Muscle of leg (tissue), 11 donors: ENCODE results near the gene VEZF1. TPM values are rescaled to one million over a fixed set of nuclear protein-coding genes. Genes with fewer than 3 reads are reported as not detected.
"Not testable (repeated sequence)": the region's sequence is repeated elsewhere in the genome, so short reads cannot be mapped to it uniquely, and the experiment has no call there.

Experiments
- DNase-seq: peaks from one replicate; pipeline ENCODE4 v3.0.0; 2013
- H3K27ac ChIP-seq: one replicate; pipeline ENCODE4 v1.5.1; 2013; ENCODE audit warnings: mild to moderate bottlenecking, low read length, control low read depth
- H3K27me3 ChIP-seq: one replicate; pipeline ENCODE4 v1.6.1; 2013; ENCODE audit warnings: low read length; ENCODE audit not compliant: control insufficient read depth, insufficient read depth
- H3K36me3 ChIP-seq: one replicate; pipeline ENCODE4 v1.6.1; 2013; ENCODE audit warnings: low read length; ENCODE audit not compliant: control insufficient read depth, insufficient read depth
- H3K4me1 ChIP-seq: one replicate; pipeline ENCODE4 v1.6.1; 2013; ENCODE audit warnings: low read length; ENCODE audit not compliant: control insufficient read depth, insufficient read depth
- H3K4me3 ChIP-seq: one replicate; pipeline ENCODE4 v1.5.1; 2013; ENCODE audit warnings: low read length, control low read depth
- H3K9me3 ChIP-seq: replicated peaks from 2 replicates; pipeline ENCODE4 v1.6.1; 2013; ENCODE audit warnings: low read depth, low read length; ENCODE audit not compliant: control insufficient read depth
- WGBS: methylation state at CpG from one replicate; pipeline ENCODE4 v1.1.5; 2013; ENCODE audit warnings: missing lambda C conversion rate; ENCODE audit not compliant: insufficient coverage; 5-methylcytosine and 5-hydroxymethylcytosine counted together
- polyA plus RNA-seq, 8 donors: library from polyadenylated mRNA; unstranded; fragments of 120-200 nt; gene quantifications; one replicate each; pipeline versions ENCODE4 v1.2.1 to v1.2.3, GENCODE V29; 2013; ENCODE audit warnings: inconsistent platforms in 1 of 8, low replicate concordance in 1 of 8; ENCODE audit not compliant: insufficient read length in 8 of 8, insufficient read depth in 1 of 8
- total RNA-seq: library from RNA; stranded (reverse); fragments of 120-200 nt; gene quantifications from one replicate; pipeline ENCODE4 v1.2.4, GENCODE V29; 2013

Gene VEZF1
- total and polyA plus RNA-seq, 9 donors = 36.7 to 54.7 (median 45.6) TPM

DNA sequence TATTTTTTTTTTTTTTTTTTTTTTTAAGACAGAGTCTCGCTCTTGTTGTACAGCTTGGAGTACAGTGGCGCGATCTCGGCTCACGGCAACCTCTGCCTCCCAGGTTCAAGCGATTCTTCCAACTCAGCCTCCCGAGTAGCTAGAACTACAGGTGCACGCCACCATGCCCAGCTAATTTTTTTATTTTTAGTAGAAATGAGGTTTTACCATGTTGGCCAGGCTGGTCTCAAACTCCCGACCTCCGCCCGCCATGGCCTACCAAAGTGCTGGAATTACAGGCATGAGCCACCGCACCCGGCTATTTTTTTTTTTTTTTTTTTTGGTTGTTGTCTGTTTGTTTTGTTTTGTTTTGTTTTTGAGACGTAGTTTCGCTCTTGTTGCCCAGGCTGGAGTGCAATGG is 29.7 kb downstream of the VEZF1 start:
- H3K27me3 ChIP-seq, H3K4me3 ChIP-seq, H3K36me3 ChIP-seq, H3K9me3 ChIP-seq, H3K27ac ChIP-seq, DNase-seq: not testable (repeated sequence)
- H3K4me1 ChIP-seq = peaks cover 23% of the 10 kb centered on the region
- WGBS = 100% methylated on average over 2 of the region's 15 CpGs

GRCh38 chr17:57957886-57958285 is 30.2 kb downstream of the VEZF1 start:
- no peaks in the 10 kb centered on the region for H3K27me3 ChIP-seq
- no CpG with 5 or more reads among the region's 3 CpGs for WGBS
- peaks cover 5% of the 10 kb centered on the region for H3K36me3 ChIP-seq
- no peak for DNase-seq
- H3K4me1 ChIP-seq = peaks cover 28% of the 10 kb centered on the region
- H3K27ac ChIP-seq = no peak overlapping the region
- no peak overlapping the region for H3K4me3 ChIP-seq
- no peaks in the 10 kb centered on the region for H3K9me3 ChIP-seq

DNA sequence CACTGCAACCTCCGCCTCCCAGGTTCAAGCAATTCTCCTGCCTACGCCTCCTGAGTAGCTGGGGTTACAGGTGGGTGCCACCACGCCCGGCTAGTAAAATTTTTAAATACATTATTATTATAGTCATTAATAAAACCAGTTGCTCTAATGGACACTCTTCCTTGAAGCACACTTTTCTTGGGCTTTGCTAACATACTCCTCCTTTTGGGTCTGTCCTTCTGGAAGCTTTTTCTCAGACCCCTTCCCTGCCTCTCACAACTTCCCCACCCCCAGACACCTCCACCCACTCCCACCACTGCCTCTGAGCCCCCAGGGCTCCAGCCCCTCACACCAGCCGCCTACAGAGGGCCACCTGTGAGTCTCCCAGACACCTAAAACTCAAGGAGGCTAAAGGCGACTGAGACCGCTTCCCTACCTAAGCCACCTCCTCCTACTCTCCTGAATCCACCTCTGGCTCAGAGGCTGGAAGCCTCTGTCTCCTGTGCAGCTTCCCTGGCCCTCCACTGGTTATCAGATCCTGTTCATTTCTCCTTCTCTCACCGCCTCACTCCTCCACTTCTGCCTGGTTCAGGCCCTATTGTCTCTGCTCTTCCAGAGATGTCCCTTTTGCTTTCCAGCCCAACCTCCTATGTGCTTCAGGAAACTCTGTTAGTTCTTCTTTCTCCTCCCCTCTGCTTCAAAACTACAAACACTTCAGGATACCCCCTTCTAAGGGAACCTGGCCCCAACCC is 30.8 kb downstream of the VEZF1 start:
- H3K4me3 ChIP-seq = no peak overlapping the region
- H3K4me1 ChIP-seq = peaks cover 34% of the 10 kb centered on the region
- H3K27me3 ChIP-seq = no peaks in the 10 kb centered on the region
- H3K9me3 ChIP-seq = no peaks in the 10 kb centered on the region
- H3K36me3 ChIP-seq = peaks cover 5% of the 10 kb centered on the region
- H3K27ac ChIP-seq = no peak overlapping the region
- 85% methylated on average over 4 of the region's 8 CpGs for WGBS
- DNase-seq = no peak

DNA sequence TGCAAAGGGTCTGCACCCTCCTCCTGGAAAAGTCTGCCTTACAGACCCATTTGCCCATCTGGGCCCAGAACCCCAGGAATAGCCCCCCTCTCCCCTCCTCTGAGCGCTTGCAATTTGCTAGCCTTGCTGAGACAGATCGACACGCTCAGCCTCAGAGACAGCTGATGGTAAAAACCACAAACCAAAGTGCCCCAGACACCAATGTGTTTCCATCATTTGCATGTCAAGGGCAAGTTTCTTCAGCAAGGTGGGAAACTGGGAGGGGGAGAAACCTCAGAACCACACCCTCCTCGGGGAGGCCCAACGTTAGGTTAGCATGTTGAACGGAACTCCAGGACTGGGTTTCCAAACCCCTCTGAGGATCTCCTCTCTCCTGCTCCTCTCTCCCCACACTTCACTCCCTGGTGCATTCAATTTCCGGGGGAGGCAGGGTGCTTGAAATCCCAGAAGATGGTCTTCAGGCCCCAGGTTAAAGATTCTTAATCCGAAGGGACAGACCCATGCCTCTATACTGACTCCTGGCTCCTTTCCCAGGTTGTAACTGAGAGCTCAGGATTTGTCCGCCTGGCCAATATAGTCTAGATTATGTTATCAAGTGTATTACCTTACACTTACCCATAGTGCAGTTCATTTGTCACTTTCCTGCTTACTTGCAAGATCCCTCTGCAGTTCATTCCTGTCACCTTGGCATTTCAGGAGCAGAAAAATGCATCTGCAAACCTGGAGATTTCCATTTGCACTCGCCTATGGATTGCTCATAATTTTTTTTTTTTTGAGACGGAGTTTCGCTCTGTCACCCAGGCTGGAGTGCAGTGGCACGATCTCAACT is 31.5 kb downstream of the VEZF1 start:
- DNase-seq = no peak
- Histone ChIP-seq H3K4me3 (no peak overlapping the region), H3K27ac (no peak overlapping the region), H3K9me3 (no peaks in the 10 kb centered on the region), H3K36me3 (peaks cover 5% of the 10 kb centered on the region), H3K4me1 (peaks cover 34% of the 10 kb centered on the region), H3K27me3 (no peaks in the 10 kb centered on the region)
- 52% methylated on average over 4 of the region's 13 CpGs for WGBS

DNA sequence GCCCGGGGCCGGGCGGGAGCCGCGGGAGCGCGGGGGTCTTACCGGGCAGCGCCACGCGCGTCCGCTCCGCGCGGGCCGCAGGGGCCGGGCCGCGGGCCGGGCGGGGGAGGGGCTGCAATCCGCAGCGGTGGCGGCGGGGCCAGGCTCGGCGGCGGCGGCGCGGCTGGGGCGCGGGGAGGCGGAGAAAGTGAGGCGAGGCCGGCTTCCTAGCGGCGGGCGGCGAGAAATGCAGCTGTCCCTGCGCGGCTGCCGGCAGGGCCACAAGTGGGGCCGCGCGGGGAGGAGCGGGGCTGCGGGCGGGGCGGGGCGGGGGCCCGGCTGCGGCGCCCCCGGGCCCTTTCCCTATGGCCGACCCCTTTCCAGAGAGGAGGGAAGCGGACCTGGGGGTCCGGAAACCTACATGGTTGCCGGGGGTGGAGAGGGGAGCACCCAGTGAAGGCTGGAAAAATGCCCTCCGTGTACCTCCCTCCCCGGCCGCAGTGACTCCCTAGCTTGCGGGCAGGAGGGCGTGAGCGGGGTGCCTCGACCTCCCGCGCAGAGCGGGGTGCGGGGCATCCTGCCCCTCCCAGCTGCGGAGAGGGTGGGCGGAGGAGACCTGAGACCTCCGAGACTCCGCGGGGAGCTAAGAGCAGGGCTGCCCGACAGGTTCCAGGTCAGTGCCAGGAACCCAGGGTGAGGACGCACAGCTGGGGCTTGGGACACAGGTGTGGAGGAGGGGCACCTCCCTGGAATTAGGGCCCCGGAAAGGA is 32.7 kb downstream of the VEZF1 start, which contains the start of gene CUEDC1:
CUEDC1 (minus strand) TSS at position 230 of the 749 bp plus-strand sequence. CDS start 69,848 bp downstream, outside the sequence.
- Histone ChIP-seq H3K27me3 (no peaks in the 10 kb centered on the region), H3K9me3 (no peaks in the 10 kb centered on the region), H3K4me1 (peaks cover 41% of the 10 kb centered on the region), H3K4me3 (peak within 1 kb of the TSS; percentile 71), H3K27ac (peak within 1 kb of the TSS; percentile 78), H3K36me3 (peaks cover 5% of the 10 kb centered on the region)
- DNase-seq = peak; percentile 86
- WGBS = under 1% methylated on average over 65 of the region's 79 CpGs

GRCh38 chr17:57954397-57955182 is 33.5 kb downstream of the VEZF1 start:
- DNase-seq = peak; percentile 88
- Histone ChIP-seq H3K36me3 (peaks cover 5% of the 10 kb centered on the region), H3K9me3 (no peaks in the 10 kb centered on the region), H3K27me3 (no peaks in the 10 kb centered on the region), H3K4me1 (peaks cover 47% of the 10 kb centered on the region), H3K27ac (peak overlapping the region; percentile 78), H3K4me3 (peak overlapping the region; percentile 61)
- under 1% methylated on average over 76 of the region's 85 CpGs for WGBS

DNA sequence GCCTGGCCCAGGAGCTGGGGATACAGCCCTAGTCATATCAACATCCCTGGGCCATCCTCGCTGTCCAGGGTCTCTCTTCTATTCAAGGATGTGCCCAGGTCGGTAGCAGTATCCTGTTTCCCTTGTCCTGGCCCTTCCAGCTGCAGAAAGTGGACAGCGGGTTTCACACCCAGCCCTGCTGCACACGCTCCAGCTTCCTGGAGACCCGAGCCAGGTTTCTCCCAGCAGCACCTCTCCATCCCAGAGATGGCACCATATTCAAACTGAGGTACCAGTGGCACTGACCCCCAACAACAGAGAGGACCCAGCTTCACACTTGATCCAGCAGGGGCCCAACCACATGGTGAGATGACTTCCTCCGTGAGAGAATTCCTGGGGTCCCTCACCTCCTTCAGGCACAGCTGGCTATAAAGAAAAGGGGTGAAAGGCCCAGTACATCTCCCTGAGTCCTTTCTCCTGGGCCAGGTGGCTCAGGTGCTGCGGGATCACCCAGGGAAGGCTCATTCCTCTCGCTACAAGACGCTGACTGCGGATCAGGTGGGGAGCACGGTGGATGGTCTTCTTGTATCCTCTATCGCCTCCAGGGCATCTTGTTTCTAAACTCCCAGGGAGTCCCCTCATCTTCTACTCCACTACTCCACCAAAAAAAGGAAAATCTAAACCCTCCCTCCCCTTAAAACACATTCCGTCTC is 34.2 kb downstream of the VEZF1 start:
- peak overlapping the region; percentile 78 for H3K27ac ChIP-seq
- H3K4me3 ChIP-seq = peak overlapping the region; percentile 61
- WGBS = 39% methylated on average over 7 of the region's 13 CpGs
- H3K4me1 ChIP-seq = peaks cover 54% of the 10 kb centered on the region
- H3K9me3 ChIP-seq = no peaks in the 10 kb centered on the region
- H3K27me3 ChIP-seq = no peaks in the 10 kb centered on the region
- peaks cover 5% of the 10 kb centered on the region for H3K36me3 ChIP-seq
- no peak for DNase-seq

GRCh38 chr17:57953219-57953618 is 34.8 kb downstream of the VEZF1 start:
- no peak for DNase-seq
- no peak overlapping the region for H3K27ac ChIP-seq
- H3K36me3 ChIP-seq = peaks cover 5% of the 10 kb centered on the region
- WGBS = no CpG with 5 or more reads among the region's 1 CpG
- H3K4me1 ChIP-seq = peaks cover 61% of the 10 kb centered on the region
- H3K9me3 ChIP-seq = no peaks in the 10 kb centered on the region
- H3K4me3 ChIP-seq = no peak overlapping the region
- H3K27me3 ChIP-seq = no peaks in the 10 kb centered on the region

- DNase-seq = no peak
- Histone ChIP-seq H3K36me3 (peaks cover 7% of the 10 kb centered on the region), H3K27ac (no peak overlapping the region), H3K4me3 (no peak overlapping the region), H3K9me3 (no peaks in the 10 kb centered on the region), H3K4me1 (peaks cover 76% of the 10 kb centered on the region), H3K27me3 (no peaks in the 10 kb centered on the region)
- WGBS = 89% methylated on average over 4 of the region's 5 CpGs
Measured at GRCh38 chr17:57949649-57950048, 38.4 kb downstream of the VEZF1 start.
